LNCaP clone FGC (cell line): ENCODE measurements around the gene LINGO1.

Source experiments
- DNase-seq: peaks from one replicate; pipeline ENCODE4 v3.0.0-alpha.2; 2011; ENCODE audit warnings: low read depth
- H3K4me3 ChIP-seq: 2 replicates; pipeline ENCODE4 v1.5.1; 2011; ENCODE audit warnings: mild to moderate bottlenecking, low read depth, low read length, control low read depth
- TF ChIP-seq, protein P1 (sequence below): IDR thresholded peaks from 2 replicates; pipeline ENCODE4 v1.5.1; 2012; ENCODE audit warnings: mild to moderate bottlenecking; ENCODE audit not compliant: control insufficient read depth, insufficient read depth; ENCODE audit errors: extremely low read depth

The LINGO1 gene

DNA sequence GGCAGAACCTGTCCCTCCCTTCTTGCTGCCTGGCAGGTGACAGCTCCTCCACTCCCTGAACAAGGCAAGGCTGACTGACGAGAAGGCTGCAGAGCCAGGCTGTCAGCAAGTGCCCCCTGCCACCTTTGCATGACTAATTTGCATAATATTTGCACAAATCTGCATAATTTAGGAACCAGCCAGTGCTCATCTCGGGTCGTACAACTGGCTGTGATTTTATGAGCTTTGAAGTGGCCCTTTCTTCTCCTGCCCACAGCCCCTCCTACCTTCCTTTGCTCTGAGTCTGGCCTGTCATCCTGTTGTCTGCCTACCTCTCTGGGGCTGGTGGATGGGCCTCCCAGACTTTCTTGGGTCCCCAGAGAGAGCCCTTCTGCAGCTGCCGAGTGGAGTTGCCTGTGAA is 58.9 kb downstream of the LINGO1 start:
- H3K4me3 ChIP-seq: no peak overlapping the region
- DNase-seq: no peak
- TF ChIP-seq, protein P1, sequence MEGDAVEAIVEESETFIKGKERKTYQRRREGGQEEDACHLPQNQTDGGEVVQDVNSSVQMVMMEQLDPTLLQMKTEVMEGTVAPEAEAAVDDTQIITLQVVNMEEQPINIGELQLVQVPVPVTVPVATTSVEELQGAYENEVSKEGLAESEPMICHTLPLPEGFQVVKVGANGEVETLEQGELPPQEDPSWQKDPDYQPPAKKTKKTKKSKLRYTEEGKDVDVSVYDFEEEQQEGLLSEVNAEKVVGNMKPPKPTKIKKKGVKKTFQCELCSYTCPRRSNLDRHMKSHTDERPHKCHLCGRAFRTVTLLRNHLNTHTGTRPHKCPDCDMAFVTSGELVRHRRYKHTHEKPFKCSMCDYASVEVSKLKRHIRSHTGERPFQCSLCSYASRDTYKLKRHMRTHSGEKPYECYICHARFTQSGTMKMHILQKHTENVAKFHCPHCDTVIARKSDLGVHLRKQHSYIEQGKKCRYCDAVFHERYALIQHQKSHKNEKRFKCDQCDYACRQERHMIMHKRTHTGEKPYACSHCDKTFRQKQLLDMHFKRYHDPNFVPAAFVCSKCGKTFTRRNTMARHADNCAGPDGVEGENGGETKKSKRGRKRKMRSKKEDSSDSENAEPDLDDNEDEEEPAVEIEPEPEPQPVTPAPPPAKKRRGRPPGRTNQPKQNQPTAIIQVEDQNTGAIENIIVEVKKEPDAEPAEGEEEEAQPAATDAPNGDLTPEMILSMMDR: no peak

- no peak overlapping the region for H3K4me3 ChIP-seq
- TF ChIP-seq, protein P1: no peak
- DNase-seq: no peak
Observed at GRCh38 chr15:77572186-77572585, 60.5 kb downstream of the LINGO1 start.

- H3K4me3 ChIP-seq: no peak overlapping the region
- no peak for DNase-seq
- TF ChIP-seq, protein P1: no peak
Observed at GRCh38 chr15:77571741-77572140, 61.0 kb downstream of the LINGO1 start.

- TF ChIP-seq, protein P1: no peak
- H3K4me3 ChIP-seq: no peak overlapping the region
- no peak for DNase-seq
Observed at GRCh38 chr15:77571181-77571580, 61.5 kb downstream of the LINGO1 start.

GRCh38 chr15:77569729-77570125 is 63.0 kb downstream of the LINGO1 start:
- no peak for DNase-seq
- TF ChIP-seq, protein P1: no peak
- no peak overlapping the region for H3K4me3 ChIP-seq

DNA sequence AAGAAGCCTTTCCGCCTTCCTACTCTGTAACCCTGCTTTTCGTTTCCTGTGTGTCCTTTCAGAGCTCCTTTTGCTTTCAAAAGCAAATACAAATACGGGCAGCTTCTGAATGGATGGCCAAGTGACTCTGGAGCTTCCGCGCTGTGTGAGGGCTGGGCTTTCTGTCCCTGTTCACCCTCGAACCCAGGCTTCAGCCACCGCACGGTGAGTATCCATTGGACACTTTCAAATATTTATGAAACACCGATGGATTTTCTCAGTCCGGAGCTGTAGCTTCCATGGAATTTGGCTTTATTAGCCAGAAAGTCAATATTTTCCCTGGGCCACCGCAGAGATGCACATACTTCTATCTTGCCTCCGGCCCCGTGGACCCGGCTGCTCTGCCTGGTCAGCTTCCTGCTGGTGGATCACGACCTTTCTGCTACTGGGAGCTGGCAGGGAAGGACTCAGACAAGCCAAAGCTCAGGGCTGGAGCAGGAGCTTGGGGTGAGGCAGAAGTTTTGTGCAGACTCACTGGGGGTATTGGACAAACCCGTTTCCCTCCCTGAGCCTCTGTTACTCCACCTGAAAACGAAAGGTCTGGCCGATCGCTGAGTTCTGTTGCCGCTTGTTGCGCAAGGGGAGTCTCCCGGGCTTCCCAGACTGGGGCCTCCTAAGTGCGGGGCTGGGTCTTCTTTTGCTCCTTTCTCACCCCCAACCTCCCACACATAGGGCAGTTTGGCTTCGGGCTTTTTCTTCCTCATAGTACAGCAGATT is 63.6 kb downstream of the LINGO1 start:
- H3K4me3 ChIP-seq: no peak overlapping the region
- no peak for DNase-seq
- TF ChIP-seq, protein P1: no peak
